ENCODE data around the gene CIPC. TPM values are rescaled to one million over a fixed set of nuclear protein-coding genes. Genes with fewer than 3 reads are reported as not detected.

Gene CIPC
- total RNA-seq, 2 experiments from 2014 or later: 20.9 to 43.4 TPM

DNA sequence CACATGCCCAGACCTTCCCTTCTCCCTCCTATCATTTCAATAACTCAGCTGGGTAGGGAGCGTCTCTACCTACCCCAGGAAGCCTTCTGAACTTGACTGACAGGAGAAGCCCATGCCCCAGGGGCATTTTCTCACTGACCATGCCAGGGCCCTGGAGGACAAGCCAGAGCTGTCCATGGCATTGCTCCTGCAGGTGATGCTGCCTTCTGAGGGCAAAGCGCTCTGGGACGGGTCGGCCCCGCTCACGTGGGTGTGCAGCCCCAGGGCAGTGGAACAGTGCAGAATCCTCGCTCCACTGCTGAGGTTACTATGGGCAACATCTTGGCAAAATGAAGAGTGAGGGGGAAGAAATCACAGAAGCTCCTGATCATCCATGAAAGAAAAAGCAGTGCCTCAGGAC is 28.5 kb upstream of the CIPC start:
- POLR2A ChIA-PET: interaction anchor here (0.9 kb wide), 1 partner anchor 210 kb away, joined by 4 read pairs; no protein-coding TSS in a partner anchor

DNA sequence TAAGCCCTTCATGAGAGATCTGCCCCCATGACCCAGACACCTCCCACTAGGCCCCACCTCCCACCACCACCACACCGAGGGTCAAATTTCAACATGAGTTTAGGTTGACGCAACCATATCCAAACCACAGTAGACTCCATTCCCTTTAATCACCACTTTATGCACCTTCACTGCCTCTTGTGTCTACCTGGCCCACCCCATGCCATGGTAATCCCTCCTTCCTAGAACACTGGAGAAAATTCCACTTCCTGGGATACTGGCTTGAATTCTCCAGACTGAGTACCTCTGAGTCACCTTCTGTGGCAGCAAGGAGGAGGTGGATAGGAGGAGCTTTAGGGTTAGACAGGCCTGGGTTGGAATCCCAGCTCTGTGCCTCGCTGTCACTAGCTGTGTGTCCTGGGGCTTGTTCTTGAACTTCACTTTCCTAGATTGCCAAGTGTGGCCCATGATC is 26.1 kb upstream of the CIPC start:
- Histone ChIP-seq H3K4me2 (ENCODE audit: low read length) (no peak overlapping the region), H3K9me2 (ENCODE audit: insufficient read depth, low read length) (no peaks in the 10 kb centered on the region), H3K9me3 (ENCODE audit: low read length) (no peaks in the 10 kb centered on the region), H3K79me2 (ENCODE audit: insufficient read depth, low read depth, low read length) (no peaks in the 10 kb centered on the region), H2AFZ (ENCODE audit: low read length) (no peak overlapping the region), H3K4me3 (ENCODE audit: low read depth, low read length, poor library complexity, severe bottlenecking) (no peak overlapping the region), H3K4me1 (ENCODE audit: insufficient read depth, low read length, poor library complexity, severe bottlenecking) (no peaks in the 10 kb centered on the region), H3K27ac (ENCODE audit: low read depth, low read length, poor library complexity, severe bottlenecking) (no peak overlapping the region), H4K20me1 (ENCODE audit: insufficient read depth, low read length) (no peaks in the 10 kb centered on the region), H3K36me3 (ENCODE audit: insufficient read depth, low read length) (no peaks in the 10 kb centered on the region)
- DNase-seq (ENCODE audit: low spot score): no peak
- intact Hi-C loops (cut with micrococcal nuclease; ENCODE audit: unreplicated experiment): no loop called here
- BruUV-seq (replicated peaks): no TSS peak
- ChIA-PET POLR2A (no interaction called here), CTCF (ENCODE audit: unreplicated experiment) (no interaction called here)
- TF ChIP-seq EZH2phosphoT487 (IDR thresholded peaks at IDR 0.05; ENCODE audit: borderline replicate concordance, low read depth, low read length): no peak
- TF ChIP-seq, protein P1, sequence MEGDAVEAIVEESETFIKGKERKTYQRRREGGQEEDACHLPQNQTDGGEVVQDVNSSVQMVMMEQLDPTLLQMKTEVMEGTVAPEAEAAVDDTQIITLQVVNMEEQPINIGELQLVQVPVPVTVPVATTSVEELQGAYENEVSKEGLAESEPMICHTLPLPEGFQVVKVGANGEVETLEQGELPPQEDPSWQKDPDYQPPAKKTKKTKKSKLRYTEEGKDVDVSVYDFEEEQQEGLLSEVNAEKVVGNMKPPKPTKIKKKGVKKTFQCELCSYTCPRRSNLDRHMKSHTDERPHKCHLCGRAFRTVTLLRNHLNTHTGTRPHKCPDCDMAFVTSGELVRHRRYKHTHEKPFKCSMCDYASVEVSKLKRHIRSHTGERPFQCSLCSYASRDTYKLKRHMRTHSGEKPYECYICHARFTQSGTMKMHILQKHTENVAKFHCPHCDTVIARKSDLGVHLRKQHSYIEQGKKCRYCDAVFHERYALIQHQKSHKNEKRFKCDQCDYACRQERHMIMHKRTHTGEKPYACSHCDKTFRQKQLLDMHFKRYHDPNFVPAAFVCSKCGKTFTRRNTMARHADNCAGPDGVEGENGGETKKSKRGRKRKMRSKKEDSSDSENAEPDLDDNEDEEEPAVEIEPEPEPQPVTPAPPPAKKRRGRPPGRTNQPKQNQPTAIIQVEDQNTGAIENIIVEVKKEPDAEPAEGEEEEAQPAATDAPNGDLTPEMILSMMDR (conservative IDR thresholded peaks at IDR 0.05; ENCODE audit: low read length): no peak

More for the DNA sequence above, 28.5 kb upstream of the CIPC start:
- no peaks in the 10 kb centered on the region for H3K4me1 ChIP-seq (ENCODE audit: insufficient read depth, low read length, poor library complexity, severe bottlenecking)
- H4K20me1 ChIP-seq (ENCODE audit: insufficient read depth, low read length): no peaks in the 10 kb centered on the region
- no peak overlapping the region for H3K4me2 ChIP-seq (ENCODE audit: low read length)
- no peak overlapping the region for H2AFZ ChIP-seq (ENCODE audit: low read length)
- no TSS peak for BruUV-seq (replicated peaks)
- no peak for DNase-seq (ENCODE audit: low spot score)
- no peak overlapping the region for H3K4me3 ChIP-seq (ENCODE audit: low read depth, low read length, poor library complexity, severe bottlenecking)
- no peaks in the 10 kb centered on the region for H3K79me2 ChIP-seq (ENCODE audit: insufficient read depth, low read depth, low read length)
- H3K9me2 ChIP-seq (ENCODE audit: insufficient read depth, low read length): no peaks in the 10 kb centered on the region
- intact Hi-C loops (cut with micrococcal nuclease; ENCODE audit: unreplicated experiment): no loop called here
- TF ChIP-seq EZH2phosphoT487 (IDR thresholded peaks at IDR 0.05; ENCODE audit: borderline replicate concordance, low read depth, low read length): no peak
- TF ChIP-seq, protein P1 (conservative IDR thresholded peaks at IDR 0.05; ENCODE audit: low read length): no peak
- H3K36me3 ChIP-seq (ENCODE audit: insufficient read depth, low read length): no peaks in the 10 kb centered on the region
- CTCF ChIA-PET (ENCODE audit: unreplicated experiment): interaction anchor here (1.2 to 2.0 kb wide), 3 partner anchors 156 to 196 kb away, joined by 3 to 15 read pairs (median 12); no protein-coding TSS in a partner anchor
- no peak overlapping the region for H3K27ac ChIP-seq (ENCODE audit: low read depth, low read length, poor library complexity, severe bottlenecking)
- H3K9me3 ChIP-seq (ENCODE audit: low read length): no peaks in the 10 kb centered on the region

DNA sequence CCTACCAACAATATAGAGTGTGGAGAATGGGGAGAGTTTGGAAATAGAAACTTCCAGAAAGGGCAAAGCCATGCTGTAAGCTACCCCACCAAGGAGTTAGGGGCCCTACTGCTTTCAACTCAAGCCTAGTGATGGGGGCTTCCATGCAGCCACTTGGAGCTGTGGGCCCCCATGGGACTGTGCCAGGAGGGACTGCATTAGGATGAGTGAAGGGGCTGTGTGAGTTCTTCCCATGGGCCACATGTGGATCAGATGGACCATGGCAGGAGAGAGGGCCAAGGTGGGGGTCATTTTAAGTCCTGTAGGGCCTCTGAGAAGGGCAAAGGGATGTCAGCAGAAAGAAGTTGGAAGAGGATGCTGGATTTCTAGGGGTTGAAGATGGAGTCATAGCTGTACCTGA is 23.1 kb upstream of the CIPC start:
- DNase-seq (ENCODE audit: low spot score): no peak
- no peak overlapping the region for H2AFZ ChIP-seq (ENCODE audit: low read length)
- no peak overlapping the region for H3K4me2 ChIP-seq (ENCODE audit: low read length)
- no peak for TF ChIP-seq EZH2phosphoT487 (IDR thresholded peaks at IDR 0.05; ENCODE audit: borderline replicate concordance, low read depth, low read length)
- TF ChIP-seq, protein P1 (conservative IDR thresholded peaks at IDR 0.05; ENCODE audit: low read length): no peak
- POLR2A ChIA-PET: interaction anchor here (1.0 kb wide), 1 partner anchor 9 kb away, joined by 3 read pairs; no protein-coding TSS in a partner anchor
- no peaks in the 10 kb centered on the region for H3K4me1 ChIP-seq (ENCODE audit: insufficient read depth, low read length, poor library complexity, severe bottlenecking)
- no peaks in the 10 kb centered on the region for H3K9me3 ChIP-seq (ENCODE audit: low read length)
- no peaks in the 10 kb centered on the region for H3K36me3 ChIP-seq (ENCODE audit: insufficient read depth, low read length)
- no peak overlapping the region for H3K27ac ChIP-seq (ENCODE audit: low read depth, low read length, poor library complexity, severe bottlenecking)
- BruUV-seq (replicated peaks): no TSS peak
- H3K9me2 ChIP-seq (ENCODE audit: insufficient read depth, low read length): no peaks in the 10 kb centered on the region
- H3K79me2 ChIP-seq (ENCODE audit: insufficient read depth, low read depth, low read length): no peaks in the 10 kb centered on the region
- no peak overlapping the region for H3K4me3 ChIP-seq (ENCODE audit: low read depth, low read length, poor library complexity, severe bottlenecking)
- CTCF ChIA-PET (ENCODE audit: unreplicated experiment): no interaction called here
- intact Hi-C loops (cut with micrococcal nuclease; ENCODE audit: unreplicated experiment): no loop called here
- no peaks in the 10 kb centered on the region for H4K20me1 ChIP-seq (ENCODE audit: insufficient read depth, low read length)
